Measurements from ENCODE around the gene SIGLEC9.

DNA sequence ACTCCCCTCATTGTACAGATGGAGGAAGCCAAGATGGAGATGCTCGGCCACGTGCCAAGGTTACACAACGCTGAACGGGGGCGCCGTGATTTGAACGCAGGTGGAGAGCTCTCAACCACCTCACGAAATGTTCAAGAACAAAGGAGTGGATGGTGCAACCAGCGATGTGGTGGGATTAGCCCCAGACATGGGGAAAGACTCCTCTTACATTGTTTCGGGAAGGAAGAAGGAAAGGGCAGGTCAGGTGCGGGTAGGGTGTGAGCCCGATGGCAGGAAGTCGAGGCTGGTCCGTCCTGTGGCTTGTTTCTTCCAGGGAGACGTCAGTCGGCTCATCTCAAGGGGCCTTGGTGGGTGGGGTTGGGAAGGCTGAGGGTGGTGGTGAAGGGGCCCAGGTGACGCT, 34.9 kb upstream of the SIGLEC9 start:
- TF ChIP-seq, protein P1, sequence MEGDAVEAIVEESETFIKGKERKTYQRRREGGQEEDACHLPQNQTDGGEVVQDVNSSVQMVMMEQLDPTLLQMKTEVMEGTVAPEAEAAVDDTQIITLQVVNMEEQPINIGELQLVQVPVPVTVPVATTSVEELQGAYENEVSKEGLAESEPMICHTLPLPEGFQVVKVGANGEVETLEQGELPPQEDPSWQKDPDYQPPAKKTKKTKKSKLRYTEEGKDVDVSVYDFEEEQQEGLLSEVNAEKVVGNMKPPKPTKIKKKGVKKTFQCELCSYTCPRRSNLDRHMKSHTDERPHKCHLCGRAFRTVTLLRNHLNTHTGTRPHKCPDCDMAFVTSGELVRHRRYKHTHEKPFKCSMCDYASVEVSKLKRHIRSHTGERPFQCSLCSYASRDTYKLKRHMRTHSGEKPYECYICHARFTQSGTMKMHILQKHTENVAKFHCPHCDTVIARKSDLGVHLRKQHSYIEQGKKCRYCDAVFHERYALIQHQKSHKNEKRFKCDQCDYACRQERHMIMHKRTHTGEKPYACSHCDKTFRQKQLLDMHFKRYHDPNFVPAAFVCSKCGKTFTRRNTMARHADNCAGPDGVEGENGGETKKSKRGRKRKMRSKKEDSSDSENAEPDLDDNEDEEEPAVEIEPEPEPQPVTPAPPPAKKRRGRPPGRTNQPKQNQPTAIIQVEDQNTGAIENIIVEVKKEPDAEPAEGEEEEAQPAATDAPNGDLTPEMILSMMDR (IDR thresholded peaks at IDR 0.05) = no peak
- no peak for TF ChIP-seq EP300 (IDR thresholded peaks at IDR 0.05)

Measured in ovary (tissue), 3 donors.